ENCODE results near the gene UXT. TPM values are rescaled to one million over a fixed set of nuclear protein-coding genes. Genes with fewer than 3 reads are reported as not detected.
"Not testable (repeated sequence)": the region's sequence is repeated elsewhere in the genome, so short reads cannot be mapped to it uniquely, and the experiment has no call there.

UXT gene
- total RNA-seq, 1 experiment from 2014 or later: 241 TPM

DNA sequence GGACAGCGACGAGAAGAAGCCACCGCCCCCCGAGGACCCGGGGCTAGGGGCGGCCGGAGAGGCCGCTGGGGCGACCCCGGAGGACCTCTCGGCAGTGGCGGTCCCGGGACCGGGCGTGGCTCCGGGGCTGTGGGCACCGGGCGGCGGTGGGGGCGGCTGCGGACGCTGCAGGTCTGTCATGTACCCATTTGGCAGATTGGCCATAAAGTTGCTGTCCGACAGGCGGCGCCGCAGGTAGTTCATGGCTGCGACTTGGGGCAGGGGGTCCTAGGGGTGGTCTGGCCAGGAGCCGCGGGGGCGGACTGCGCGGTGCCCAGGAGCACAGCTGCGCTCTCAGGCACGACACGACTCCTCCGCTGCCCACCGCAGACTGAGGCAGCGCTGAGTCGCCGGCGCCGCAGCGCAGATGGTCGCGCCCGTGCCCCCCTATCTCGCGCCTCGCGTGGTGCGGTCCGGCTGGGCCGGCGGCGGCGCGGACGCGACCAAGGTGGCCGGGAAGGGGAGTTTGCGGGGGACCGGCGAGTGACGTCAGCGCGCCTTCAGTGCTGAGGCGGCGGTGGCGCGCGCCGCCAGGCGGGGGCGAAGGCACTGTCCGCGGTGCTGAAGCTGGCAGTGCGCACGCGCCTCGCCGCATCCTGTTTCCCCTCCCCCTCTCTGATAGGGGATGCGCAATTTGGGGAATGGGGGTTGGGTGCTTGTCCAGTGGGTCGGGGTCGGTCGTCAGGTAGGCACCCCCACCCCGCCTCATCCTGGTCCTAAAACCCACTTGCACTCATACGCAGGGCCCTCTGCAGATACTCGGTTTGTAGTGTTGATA lies 39.3 kb downstream of the UXT start, which contains the start of gene SYN1:
TSS of gene SYN1 (minus strand) at position 372 of the 817 bp plus-strand sequence. CDS start at position 243, 129 bp downstream.
- peak; percentile 71 for DNase-seq (ENCODE audit: extremely low read depth, low read depth)

DNA sequence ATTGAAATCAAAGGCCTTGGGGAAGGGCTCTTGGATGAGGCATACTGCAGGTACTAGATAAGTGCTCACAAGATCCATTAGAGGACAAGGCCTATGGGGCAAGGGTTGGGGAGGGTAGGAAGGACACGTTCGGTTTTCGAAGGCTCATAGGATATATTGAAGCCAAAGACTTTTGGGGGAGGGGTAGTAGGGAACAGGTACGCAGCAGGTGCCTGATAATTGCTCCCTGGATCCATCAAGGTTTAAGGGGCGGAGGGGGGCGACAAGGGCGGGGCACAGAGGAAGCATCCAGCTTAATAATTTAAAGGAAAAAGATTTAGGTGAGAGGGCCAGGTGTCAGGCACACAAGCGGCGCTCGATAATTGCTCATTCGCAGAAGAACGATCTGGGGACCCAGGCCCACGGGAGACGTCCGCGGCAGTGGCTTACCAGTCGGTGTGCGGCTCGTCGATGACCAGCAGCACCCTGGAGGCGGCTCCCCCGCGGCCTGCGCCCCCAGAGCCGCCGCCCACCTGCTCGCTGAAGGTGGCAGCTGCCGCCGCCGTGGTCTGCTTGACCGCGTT lies 40.0 kb downstream of the UXT start:
- no peak for DNase-seq (ENCODE audit: extremely low read depth, low read depth)

GRCh38 chrX:47614618-47615017 lies 44.4 kb downstream of the UXT start:
- no peak for DNase-seq (ENCODE audit: extremely low read depth, low read depth)

DNA sequence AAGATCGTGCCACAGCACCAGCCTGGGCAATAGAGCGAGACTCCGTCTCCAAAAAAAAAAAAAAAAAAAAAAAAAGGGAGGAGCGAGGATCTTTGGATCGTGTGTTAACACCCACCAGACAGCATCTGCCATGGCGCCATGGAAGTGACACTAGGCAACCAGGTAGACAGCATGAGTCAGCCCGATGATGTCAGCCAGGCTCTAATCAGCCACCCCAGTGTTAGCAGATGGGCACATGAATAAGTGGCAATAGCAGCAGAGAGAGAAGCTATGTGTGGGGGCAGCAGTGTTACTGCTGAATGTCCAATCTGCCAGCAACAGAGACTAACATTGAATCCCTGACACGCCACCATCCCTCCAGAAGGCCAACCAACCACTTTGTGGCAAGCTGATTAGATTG lies 45.9 kb downstream of the UXT start:
- DNase-seq (ENCODE audit: extremely low read depth, low read depth): no peak

GRCh38 chrX:47612418-47612817 lies 46.6 kb downstream of the UXT start:
- DNase-seq (ENCODE audit: extremely low read depth, low read depth): no peak

GRCh38 chrX:47611926-47612325 lies 47.1 kb downstream of the UXT start:
- no peak for DNase-seq (ENCODE audit: extremely low read depth, low read depth)

- DNase-seq (ENCODE audit: extremely low read depth, low read depth): no peak
Measured at GRCh38 chrX:47611489-47611888, 47.5 kb downstream of the UXT start.

GRCh38 chrX:47610511-47610910 lies 48.5 kb downstream of the UXT start:
- DNase-seq (ENCODE audit: extremely low read depth, low read depth): no peak

DNA sequence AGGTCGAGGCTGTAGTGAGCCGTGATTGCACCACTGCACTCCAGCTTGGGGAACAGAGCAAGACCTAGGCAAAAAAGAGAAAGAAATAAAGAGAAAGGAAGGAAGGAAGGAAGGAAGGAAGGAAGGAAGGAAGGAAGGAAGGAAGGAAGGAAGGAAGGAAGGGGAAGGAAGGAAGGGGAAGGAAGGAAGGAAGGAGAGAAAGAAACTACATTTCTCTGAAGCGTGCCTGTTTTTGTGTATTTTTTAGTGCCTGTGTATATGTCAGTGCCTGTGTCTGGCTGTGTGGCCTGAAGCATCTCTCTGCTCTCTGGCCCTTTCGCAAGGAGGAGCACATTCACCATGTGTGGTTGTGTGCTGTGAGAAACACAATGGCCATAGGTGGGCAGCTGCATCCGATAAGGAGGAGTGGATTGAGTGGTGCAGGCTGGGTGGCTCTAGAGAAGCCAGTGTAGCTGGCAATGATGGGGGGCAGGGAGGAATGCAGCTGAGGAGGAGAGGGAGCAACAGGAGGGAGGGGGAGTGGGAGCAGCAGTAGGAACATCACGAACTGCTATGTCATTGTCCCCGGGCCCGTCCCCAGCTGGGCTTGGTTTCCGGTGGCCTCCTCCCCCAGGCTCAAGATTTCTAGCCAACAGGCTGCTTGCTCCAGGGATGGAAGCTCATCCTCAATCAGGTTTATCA lies 50.7 kb downstream of the UXT start:
- DNase-seq (ENCODE audit: extremely low read depth, low read depth): no peak

- no peak for DNase-seq (ENCODE audit: extremely low read depth, low read depth)
Measured at GRCh38 chrX:47607091-47607490, 51.9 kb downstream of the UXT start.

GRCh38 chrX:47605024-47605423 lies 54.0 kb downstream of the UXT start:
- DNase-seq (ENCODE audit: extremely low read depth, low read depth): no peak

GRCh38 chrX:47603125-47603524 lies 55.9 kb downstream of the UXT start:
- not testable (repeated sequence) for DNase-seq (ENCODE audit: extremely low read depth, low read depth)

Other genes starting within 250 kb of the UXT start
- gene ZNF41, start 176.0 kb downstream of the UXT start, total RNA-seq (2014; rRNA removed; shearing (Covaris generic)): 29.1 and 29.5 TPM in 2 replicates
- gene ARAF, start 98.0 kb downstream of the UXT start, total RNA-seq (2014; rRNA removed; shearing (Covaris generic)): 51.6 and 57.0 TPM in 2 replicates
- 657 and 660 TPM in 2 replicates for gene TIMP1, start 76.7 kb downstream of the UXT start, total RNA-seq (2014; rRNA removed; shearing (Covaris generic))
- gene SYN1, start 39.3 kb downstream of the UXT start, total RNA-seq (2014; rRNA removed; shearing (Covaris generic)): 0.14 TPM in 1 of 2 replicates, not detected in the other
- 0.10 TPM in 1 of 2 replicates, not detected in the other for gene CFP, start 29.2 kb downstream of the UXT start, total RNA-seq (2014; rRNA removed; shearing (Covaris generic))
- gene ELK1, start 8.6 kb downstream of the UXT start, total RNA-seq (2014; rRNA removed; shearing (Covaris generic)): 36.4 and 40.4 TPM in 2 replicates
- 6.5 and 8.1 TPM in 2 replicates for gene ZNF81, start 177.7 kb upstream of the UXT start, total RNA-seq (2014; rRNA removed; shearing (Covaris generic))